GM18520 (cell line): ENCODE measurements around the gene UPF2.

Source experiments
- ATAC-seq: cut with Tn5 transposase; IDR thresholded peaks from one replicate; pipeline ENCODE4 v1.9.1; 2021; ENCODE audit not compliant: unreplicated experiment

UPF2 gene

GRCh38 chr10:11885437-11886137 is 157.0 kb downstream of the UPF2 start:
- no peak for ATAC-seq

GRCh38 chr10:11884706-11885423 is 157.7 kb downstream of the UPF2 start:
- no peak for ATAC-seq

- ATAC-seq = no peak
Measured at GRCh38 chr10:11882646-11883375, 159.8 kb downstream of the UPF2 start.

- no peak for ATAC-seq
Measured at GRCh38 chr10:11881477-11882417, 160.9 kb downstream of the UPF2 start.

DNA sequence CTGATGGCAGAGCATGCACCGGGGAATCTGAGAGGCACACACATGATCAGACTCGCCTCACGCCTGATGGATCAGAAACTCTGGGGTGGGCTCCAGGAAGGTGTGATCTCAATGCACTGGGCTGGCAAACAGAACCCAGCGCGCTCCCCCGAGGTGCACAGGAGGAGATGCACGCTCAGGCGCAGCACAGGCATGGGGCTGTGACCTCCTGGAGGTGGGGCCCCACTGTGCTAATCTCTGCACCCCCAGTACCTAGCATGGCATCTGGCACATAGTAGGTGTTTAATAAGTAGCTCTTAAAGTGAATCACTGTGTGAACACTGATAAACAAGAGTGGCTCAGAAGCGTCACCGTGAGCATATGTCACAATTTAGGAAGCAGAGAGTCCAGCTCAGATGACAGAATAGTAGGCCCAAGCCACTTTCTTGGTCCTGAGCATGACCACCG is 161.6 kb downstream of the UPF2 start:
- ATAC-seq = no peak

DNA sequence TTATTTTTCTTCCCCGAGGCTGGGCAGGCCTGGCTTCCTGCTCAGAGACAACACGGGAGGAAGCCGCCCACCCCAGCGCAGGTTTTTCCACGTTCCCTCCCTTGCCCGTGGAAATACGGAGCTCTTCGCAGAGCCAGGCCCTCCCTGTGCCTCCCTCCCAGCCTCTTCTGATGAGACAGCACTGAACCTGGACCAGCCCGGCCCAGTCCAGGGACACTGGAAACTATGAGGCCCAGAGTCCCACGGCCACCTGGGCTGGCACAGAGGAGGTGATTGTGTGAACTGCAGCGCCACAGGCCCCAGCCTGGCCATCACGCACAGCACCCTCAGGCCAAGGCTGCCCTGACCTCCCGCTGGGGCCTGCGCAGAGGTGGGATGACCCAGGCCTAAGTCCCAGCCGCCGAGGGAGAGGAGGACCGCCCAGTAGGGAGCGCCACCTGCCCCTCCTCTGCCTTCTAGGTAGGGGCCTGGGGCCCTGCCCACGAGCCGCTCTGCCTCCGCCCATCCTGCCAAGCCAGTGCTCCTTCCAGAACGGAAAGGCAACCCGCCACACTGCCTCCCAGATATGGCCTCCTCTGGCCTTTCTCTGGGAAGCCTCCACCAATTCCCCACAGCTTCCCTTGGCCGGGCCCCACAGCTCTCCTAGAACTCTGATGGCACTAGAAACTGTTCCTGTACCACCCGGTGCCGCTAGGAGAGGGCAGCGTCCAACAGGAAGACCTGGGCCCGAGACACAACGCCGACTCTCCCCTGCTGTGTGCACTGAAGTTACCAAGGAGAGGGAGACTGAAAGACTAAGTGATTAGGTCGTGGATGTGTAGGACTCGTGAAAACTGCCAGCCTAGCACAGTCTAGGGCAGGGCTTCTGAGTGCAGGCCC is 162.2 kb downstream of the UPF2 start:
- ATAC-seq = no peak

GRCh38 chr10:11879387-11880094 is 163.1 kb downstream of the UPF2 start:
- no peak for ATAC-seq

- ATAC-seq = no peak
Measured at GRCh38 chr10:11878776-11879175, 163.8 kb downstream of the UPF2 start.

DNA sequence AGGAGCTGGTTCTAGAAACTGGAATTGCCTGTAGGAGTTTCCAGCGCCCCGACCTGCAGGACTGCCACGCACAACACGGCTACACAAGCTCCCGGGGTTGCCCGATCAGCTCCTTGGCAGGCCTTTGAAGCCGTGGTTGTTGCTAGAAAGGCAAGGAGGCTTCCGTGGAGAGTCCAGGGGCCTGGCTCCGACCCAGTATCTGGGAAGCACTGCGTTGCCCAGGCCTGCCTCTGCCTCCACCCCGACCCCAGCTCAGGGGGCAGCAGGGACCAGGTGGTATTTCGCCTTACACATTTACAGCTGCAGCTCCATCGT is 165.1 kb downstream of the UPF2 start:
- ATAC-seq = no peak

- ATAC-seq = no peak
Measured at GRCh38 chr10:11876805-11877590, 165.6 kb downstream of the UPF2 start.

DNA sequence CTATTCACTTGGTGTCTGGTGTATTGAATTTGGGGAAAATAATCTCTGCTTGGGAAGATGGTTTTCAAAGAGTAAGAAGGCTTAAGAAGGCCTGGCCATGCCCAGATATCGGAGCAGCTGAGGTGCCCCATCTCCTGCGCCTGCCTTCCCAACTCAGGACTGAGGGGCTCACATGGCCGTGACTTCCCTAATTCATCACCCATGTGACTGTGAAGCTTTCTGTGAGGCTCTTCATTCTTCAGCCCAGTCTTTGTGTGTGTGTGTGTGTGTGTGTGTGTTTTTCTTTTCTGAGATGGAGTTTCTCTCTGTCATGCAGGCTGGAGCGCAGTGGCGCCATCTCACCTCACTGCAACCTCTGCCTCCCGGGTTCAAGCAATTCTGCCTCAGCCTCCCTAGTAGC is 166.3 kb downstream of the UPF2 start:
- ATAC-seq = no peak

GRCh38 chr10:11875494-11876281 is 166.9 kb downstream of the UPF2 start:
- no peak for ATAC-seq

GRCh38 chr10:11874568-11875493 is 167.8 kb downstream of the UPF2 start:
- ATAC-seq = no peak

DNA sequence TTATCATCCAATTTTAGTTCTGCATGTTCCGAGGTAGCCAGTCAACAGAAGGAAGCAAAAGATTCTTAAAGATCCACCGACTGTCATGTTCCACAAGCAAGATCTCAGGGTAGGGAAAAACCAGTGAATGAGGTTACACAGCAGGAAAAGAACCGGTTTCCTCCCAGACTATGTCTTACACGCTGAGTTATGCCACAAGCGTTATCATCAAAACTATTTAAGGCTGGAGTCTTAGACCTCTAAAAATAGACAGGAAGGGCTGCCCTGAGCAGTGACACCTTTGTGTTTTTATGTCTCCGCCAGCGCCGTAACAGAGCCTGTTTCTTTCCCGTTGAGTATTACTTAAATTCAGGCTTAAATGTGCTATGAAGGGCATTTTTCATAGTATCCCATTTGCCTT is 171.1 kb downstream of the UPF2 start:
- no peak for ATAC-seq

DNA sequence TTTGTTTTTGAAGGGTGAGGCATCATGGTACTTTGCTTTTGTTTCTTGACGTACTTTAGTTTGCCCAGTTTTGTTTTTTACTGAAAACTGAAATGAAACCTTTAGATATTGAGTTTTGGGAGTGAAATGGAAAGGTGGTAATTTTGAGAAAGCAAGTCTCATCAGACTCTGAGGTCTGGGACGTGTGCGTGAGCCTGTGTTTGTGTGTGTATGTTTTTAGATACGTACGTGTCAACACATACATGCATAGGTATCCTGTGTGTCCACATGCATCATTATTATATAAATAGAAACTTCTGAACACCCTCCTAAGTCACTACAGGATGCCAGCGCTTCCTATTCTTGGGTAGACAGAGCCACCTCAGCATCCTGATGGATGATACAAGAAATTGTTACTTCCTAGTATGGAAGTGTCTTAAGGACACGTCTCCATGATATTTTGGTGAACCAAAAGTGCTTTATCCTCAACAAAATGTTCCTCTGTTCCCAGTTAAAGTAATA is 171.7 kb downstream of the UPF2 start:
- ATAC-seq = no peak

GRCh38 chr10:11870461-11870780 is 172.2 kb downstream of the UPF2 start:
- ATAC-seq = no peak
